ENCODE measurements around the gene UTS2R. TPM values are rescaled to one million over a fixed set of nuclear protein-coding genes. Genes with fewer than 3 reads are reported as not detected.

The UTS2R gene
- total and polyA plus RNA-seq, 7 donors, result 0.10 to 3.8 (median 0.70) TPM; not detected in 3

- peaks cover 15% of the 10 kb centered on the region for H3K4me1 ChIP-seq
- intact Hi-C loops (cut with DNase I), result loop anchor here (1.0 to 2.0 kb wide), 2 partner anchors 62 kb away; no protein-coding TSS in a partner anchor
- H3K4me3 ChIP-seq, result no peak overlapping the region
- H3K36me3 ChIP-seq (ENCODE audit: insufficient read depth in 1 of 2, low read depth in 1 of 2), result peaks cover 0 to 27% of the 10 kb centered on the region in 2 donors
- peak; percentile 70 for TF ChIP-seq CTCF (IDR thresholded peaks at IDR 0.05)
- no peaks in the 10 kb centered on the region for H3K9me3 ChIP-seq
- no peak overlapping the region for H3K27ac ChIP-seq
- H3K27me3 ChIP-seq (ENCODE audit: insufficient read depth in 3 of 3, low read length in 2 of 3), result no peaks in the 10 kb centered on the region
- DNase-seq (peak; percentile 78 to 84), ATAC-seq (peak; percentile 67 to 79 (median 72))
- WGBS, 3 donors, result 16 to 23% (median 21%) methylated on average over 37 to 38 of the region's 38 CpGs
These were observed 43.1 kb downstream of the UTS2R start for GRCh38 chr17:82414548-82415281.

- peaks cover 0 to 28% of the 10 kb centered on the region in 2 donors for H3K36me3 ChIP-seq (ENCODE audit: insufficient read depth in 1 of 2, low read depth in 1 of 2)
- H3K4me3 ChIP-seq, result no peak overlapping the region
- no peak overlapping the region for H3K27ac ChIP-seq
- DNase-seq (no peak), ATAC-seq (no peak)
- TF ChIP-seq CTCF (IDR thresholded peaks at IDR 0.05), result no peak
- intact Hi-C loops (cut with DNase I), result loop anchor here in 1 of 2 donors (2.0 kb wide), 1 partner anchor 63 kb away; no protein-coding TSS in a partner anchor
- H3K27me3 ChIP-seq (ENCODE audit: insufficient read depth in 3 of 3, low read length in 2 of 3), result no peaks in the 10 kb centered on the region
- H3K4me1 ChIP-seq, result peaks cover 15% of the 10 kb centered on the region
- H3K9me3 ChIP-seq, result no peaks in the 10 kb centered on the region
- WGBS, 3 donors, result 90 to 93% (median 91%) methylated on average over 26 of the region's 26 CpGs
These were observed 43.8 kb downstream of the UTS2R start for GRCh38 chr17:82415336-82415735.

GRCh38 chr17:82415786-82416185, 44.2 kb downstream of the UTS2R start:
- ATAC-seq (no peak), DNase-seq (no peak)
- peaks cover 0 to 32% of the 10 kb centered on the region in 2 donors for H3K36me3 ChIP-seq (ENCODE audit: insufficient read depth in 1 of 2, low read depth in 1 of 2)
- H3K27me3 ChIP-seq (ENCODE audit: insufficient read depth in 3 of 3, low read length in 2 of 3), result no peaks in the 10 kb centered on the region
- WGBS, 3 donors, result 89 to 92% (median 90%) methylated on average over 9 of the region's 9 CpGs
- no peak for TF ChIP-seq CTCF (IDR thresholded peaks at IDR 0.05)
- H3K4me1 ChIP-seq, result peaks cover 15% of the 10 kb centered on the region
- H3K4me3 ChIP-seq, result no peak overlapping the region
- intact Hi-C loops (cut with DNase I), result loop anchor here in 1 of 2 donors (2.0 kb wide), 1 partner anchor 63 kb away; no protein-coding TSS in a partner anchor
- no peak overlapping the region for H3K27ac ChIP-seq
- H3K9me3 ChIP-seq, result no peaks in the 10 kb centered on the region

GRCh38 chr17:82416264-82416663, 44.7 kb downstream of the UTS2R start:
- 93 to 94% (median 93%) methylated on average over 4 of the region's 4 CpGs for WGBS, 3 donors

More at GRCh38 chr17:82416264-82416663, 44.7 kb downstream of the UTS2R start:
- no peak for DNase-seq
- no peak overlapping the region for H3K27ac ChIP-seq
- H3K27me3 ChIP-seq (ENCODE audit: insufficient read depth in 3 of 3, low read length in 2 of 3), result no peaks in the 10 kb centered on the region
- TF ChIP-seq CTCF (IDR thresholded peaks at IDR 0.05), result no peak
- H3K4me3 ChIP-seq, result no peak overlapping the region
- H3K9me3 ChIP-seq, result no peaks in the 10 kb centered on the region
- peaks cover 15% of the 10 kb centered on the region for H3K4me1 ChIP-seq
- intact Hi-C loops (cut with DNase I), result no loop called here
- ATAC-seq, result no peak
- H3K36me3 ChIP-seq (ENCODE audit: insufficient read depth in 1 of 2, low read depth in 1 of 2), result peaks cover 0 to 37% of the 10 kb centered on the region in 2 donors
